ENCODE data around the gene MYBL2. TPM values are rescaled to one million over a fixed set of nuclear protein-coding genes. Genes with fewer than 3 reads are reported as not detected.

The MYBL2 gene
- total and polyA plus RNA-seq, 10 donors: 8.2 to 60.0 (median 28.4) TPM

DNA sequence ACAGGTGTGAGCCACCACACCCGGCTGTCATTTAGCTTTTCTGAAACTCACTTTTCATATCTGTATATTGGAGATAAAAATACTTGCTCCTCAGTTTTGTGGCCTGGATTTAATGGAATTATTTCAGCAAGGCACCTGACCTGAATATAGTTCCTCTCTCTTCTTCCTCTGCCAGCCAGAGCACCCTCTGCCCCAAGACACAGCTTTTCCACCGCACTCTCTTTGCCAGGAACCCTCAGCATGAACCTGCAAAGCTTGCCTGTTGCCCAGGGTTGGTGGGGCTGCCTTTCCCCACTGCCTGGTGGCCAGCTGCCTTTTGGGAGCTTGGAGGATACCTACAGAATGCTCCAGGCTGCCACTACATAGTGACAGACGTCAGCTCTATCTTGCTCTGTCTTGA is 56.8 kb downstream of the MYBL2 start:
- no peak overlapping the region for H3K27ac ChIP-seq
- TF ChIP-seq POLR2A (IDR thresholded peaks at IDR 0.05): no peak
- TF ChIP-seq, protein P1, sequence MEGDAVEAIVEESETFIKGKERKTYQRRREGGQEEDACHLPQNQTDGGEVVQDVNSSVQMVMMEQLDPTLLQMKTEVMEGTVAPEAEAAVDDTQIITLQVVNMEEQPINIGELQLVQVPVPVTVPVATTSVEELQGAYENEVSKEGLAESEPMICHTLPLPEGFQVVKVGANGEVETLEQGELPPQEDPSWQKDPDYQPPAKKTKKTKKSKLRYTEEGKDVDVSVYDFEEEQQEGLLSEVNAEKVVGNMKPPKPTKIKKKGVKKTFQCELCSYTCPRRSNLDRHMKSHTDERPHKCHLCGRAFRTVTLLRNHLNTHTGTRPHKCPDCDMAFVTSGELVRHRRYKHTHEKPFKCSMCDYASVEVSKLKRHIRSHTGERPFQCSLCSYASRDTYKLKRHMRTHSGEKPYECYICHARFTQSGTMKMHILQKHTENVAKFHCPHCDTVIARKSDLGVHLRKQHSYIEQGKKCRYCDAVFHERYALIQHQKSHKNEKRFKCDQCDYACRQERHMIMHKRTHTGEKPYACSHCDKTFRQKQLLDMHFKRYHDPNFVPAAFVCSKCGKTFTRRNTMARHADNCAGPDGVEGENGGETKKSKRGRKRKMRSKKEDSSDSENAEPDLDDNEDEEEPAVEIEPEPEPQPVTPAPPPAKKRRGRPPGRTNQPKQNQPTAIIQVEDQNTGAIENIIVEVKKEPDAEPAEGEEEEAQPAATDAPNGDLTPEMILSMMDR (IDR thresholded peaks at IDR 0.05 in 8 of 11, conservative IDR thresholded peaks at IDR 0.05 in 3 of 11): no peak
- no peak for TF ChIP-seq POLR2AphosphoS5 (IDR thresholded peaks at IDR 0.05)
- no peak overlapping the region for H3K4me3 ChIP-seq
- H3K9me3 ChIP-seq: no peaks in the 10 kb centered on the region
- no peak for DNase-seq
- H3K4me1 ChIP-seq: peaks cover 0 to 23% (median 0%) of the 10 kb centered on the region in 6 donors
- 77 to 86% (median 77%) methylated on average over 3 of the region's 3 CpGs for WGBS, 5 donors
- intact Hi-C loops (cut with DNase I; ENCODE audit: low total_unique reads): no loop called here
- H3K27me3 ChIP-seq (replicated peaks in 1 of 7): no peaks in the 10 kb centered on the region
- no peaks in the 10 kb centered on the region for H3K36me3 ChIP-seq

DNA sequence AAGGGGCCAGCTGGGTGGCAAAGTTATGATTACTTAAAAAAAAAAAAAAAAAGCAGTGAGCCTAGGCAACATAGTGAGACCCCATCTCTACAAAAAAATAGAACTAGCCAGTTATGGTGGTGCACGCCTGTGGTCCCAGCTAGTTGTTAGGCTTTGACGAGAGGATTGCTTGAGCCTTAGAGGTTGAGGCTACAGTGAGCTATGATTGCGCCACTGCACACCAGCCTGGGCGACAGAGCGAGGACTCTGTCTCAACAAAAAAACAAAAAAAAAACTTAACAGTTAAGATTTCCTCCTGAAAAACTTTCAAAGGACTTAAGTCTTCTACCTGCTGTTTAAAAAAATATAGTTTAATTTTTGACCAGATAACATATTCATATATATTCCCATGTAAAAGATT is 57.5 kb downstream of the MYBL2 start:
- intact Hi-C loops (cut with DNase I; ENCODE audit: low total_unique reads): no loop called here
- no peak overlapping the region for H3K4me3 ChIP-seq
- peaks cover 0 to 27% (median 0%) of the 10 kb centered on the region in 6 donors for H3K4me1 ChIP-seq
- TF ChIP-seq POLR2AphosphoS5 (IDR thresholded peaks at IDR 0.05): no peak
- TF ChIP-seq POLR2A (IDR thresholded peaks at IDR 0.05): no peak
- TF ChIP-seq, protein P1 (IDR thresholded peaks at IDR 0.05 in 8 of 11, conservative IDR thresholded peaks at IDR 0.05 in 3 of 11): no peak
- no peak overlapping the region for H3K27ac ChIP-seq
- DNase-seq: no peak
- no peaks in the 10 kb centered on the region for H3K36me3 ChIP-seq
- no peaks in the 10 kb centered on the region for H3K27me3 ChIP-seq (replicated peaks in 1 of 7)
- H3K9me3 ChIP-seq: no peaks in the 10 kb centered on the region
- 56 to 80% (median 77%) methylated on average over 5 of the region's 5 CpGs for WGBS, 5 donors

DNA sequence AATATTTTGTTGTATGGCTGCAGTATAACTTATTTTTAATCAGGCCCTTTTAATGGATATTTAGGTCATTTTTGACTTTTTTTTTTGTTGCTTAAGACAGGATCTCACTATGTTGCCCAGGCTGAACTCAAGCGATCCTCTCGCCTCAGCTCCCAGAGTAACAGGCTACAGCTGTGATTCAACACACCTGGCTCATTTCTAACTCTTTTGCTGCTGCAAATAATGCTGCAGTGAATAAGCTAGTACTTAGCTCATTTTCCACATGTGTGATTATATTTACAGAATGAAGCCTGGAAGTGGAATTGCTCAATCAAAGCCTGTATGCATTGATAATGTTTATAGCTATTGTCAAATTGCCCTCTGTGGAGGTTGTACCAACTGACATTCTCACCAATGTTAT is 58.8 kb downstream of the MYBL2 start:
- DNase-seq: no peak
- peaks cover 0 to 27% (median 0%) of the 10 kb centered on the region in 6 donors for H3K4me1 ChIP-seq
- H3K27ac ChIP-seq: no peak overlapping the region
- H3K36me3 ChIP-seq: no peaks in the 10 kb centered on the region
- no peaks in the 10 kb centered on the region for H3K9me3 ChIP-seq
- H3K4me3 ChIP-seq: no peak overlapping the region
- no peaks in the 10 kb centered on the region for H3K27me3 ChIP-seq (replicated peaks in 1 of 7)
- intact Hi-C loops (cut with DNase I; ENCODE audit: low total_unique reads): no loop called here
- WGBS, 5 donors: 72 to 92% (median 87%) methylated on average over 2 of the region's 2 CpGs
- TF ChIP-seq, protein P1 (IDR thresholded peaks at IDR 0.05 in 8 of 11, conservative IDR thresholded peaks at IDR 0.05 in 3 of 11): no peak
- TF ChIP-seq POLR2A (IDR thresholded peaks at IDR 0.05) (no peak), POLR2AphosphoS5 (IDR thresholded peaks at IDR 0.05) (no peak)

DNA sequence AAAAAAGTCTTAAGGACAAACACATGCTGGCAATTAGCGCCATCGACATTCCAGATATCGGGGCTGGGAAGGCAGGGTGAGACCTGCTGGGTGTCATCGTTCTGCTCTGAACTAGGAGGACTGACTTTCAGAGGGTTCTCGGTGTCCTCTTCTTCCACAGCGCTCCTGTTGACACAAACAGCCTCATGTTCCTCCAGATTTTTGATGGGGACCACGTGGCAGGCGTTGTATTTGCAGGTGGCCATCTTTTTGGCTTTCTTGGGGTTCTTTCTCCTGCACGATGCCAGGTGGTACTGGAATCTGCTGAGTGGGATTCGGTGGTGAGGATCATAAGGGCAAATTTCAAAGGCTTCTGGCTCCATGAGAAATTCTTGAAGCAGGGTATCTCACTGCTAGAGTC is 59.4 kb downstream of the MYBL2 start:
- peaks cover 0 to 26% (median 0%) of the 10 kb centered on the region in 6 donors for H3K4me1 ChIP-seq
- H3K36me3 ChIP-seq: no peaks in the 10 kb centered on the region
- no peak for DNase-seq
- WGBS, 5 donors: 83 to 94% (median 90%) methylated on average over 10 of the region's 10 CpGs
- H3K27me3 ChIP-seq (replicated peaks in 1 of 7): no peaks in the 10 kb centered on the region
- no peak overlapping the region for H3K27ac ChIP-seq
- TF ChIP-seq POLR2A (IDR thresholded peaks at IDR 0.05): no peak
- TF ChIP-seq, protein P1 (IDR thresholded peaks at IDR 0.05 in 8 of 11, conservative IDR thresholded peaks at IDR 0.05 in 3 of 11): no peak
- no peak for TF ChIP-seq POLR2AphosphoS5 (IDR thresholded peaks at IDR 0.05)
- intact Hi-C loops (cut with DNase I; ENCODE audit: low total_unique reads): no loop called here
- no peak overlapping the region for H3K4me3 ChIP-seq
- H3K9me3 ChIP-seq: no peaks in the 10 kb centered on the region

Data from spleen (tissue), 11 donors.